Measurements from ENCODE around the gene ATXN1.
"Not testable (repeated sequence)": the region's sequence is repeated elsewhere in the genome, so short reads cannot be mapped to it uniquely, and the experiment has no call there.

The ATXN1 gene

GRCh38 chr6:16635810-16636602, 125.3 kb downstream of the ATXN1 start:
- no peak for DNase-seq

GRCh38 chr6:16635291-16635809, 125.9 kb downstream of the ATXN1 start:
- no peak for DNase-seq

- DNase-seq, result no peak
Observed at GRCh38 chr6:16634855-16635254, 126.4 kb downstream of the ATXN1 start.

GRCh38 chr6:16633961-16634360, 127.3 kb downstream of the ATXN1 start:
- no peak for DNase-seq

- DNase-seq, result no peak
Observed at GRCh38 chr6:16633465-16633864, 127.8 kb downstream of the ATXN1 start.

GRCh38 chr6:16632101-16632500, 129.2 kb downstream of the ATXN1 start:
- no peak for DNase-seq

GRCh38 chr6:16630026-16630643, 131.1 kb downstream of the ATXN1 start:
- DNase-seq, result no peak

GRCh38 chr6:16628580-16628979, 132.7 kb downstream of the ATXN1 start:
- DNase-seq, result not testable (repeated sequence)

- DNase-seq, result no peak
Observed at GRCh38 chr6:16626650-16627049, 134.6 kb downstream of the ATXN1 start.

GRCh38 chr6:16625291-16626265, 135.7 kb downstream of the ATXN1 start:
- DNase-seq, result no peak

- no peak for DNase-seq
Observed at GRCh38 chr6:16624636-16625290, 136.5 kb downstream of the ATXN1 start.

GRCh38 chr6:16623731-16624130, 137.5 kb downstream of the ATXN1 start:
- no peak for DNase-seq

GRCh38 chr6:16623029-16623653, 138.1 kb downstream of the ATXN1 start:
- DNase-seq, result no peak

- DNase-seq, result no peak
Observed at GRCh38 chr6:16622193-16622592, 139.1 kb downstream of the ATXN1 start.

GRCh38 chr6:16621002-16621401, 140.3 kb downstream of the ATXN1 start:
- no peak for DNase-seq

GRCh38 chr6:16619777-16620176, 141.5 kb downstream of the ATXN1 start:
- DNase-seq, result no peak

GRCh38 chr6:16618962-16619361, 142.3 kb downstream of the ATXN1 start:
- DNase-seq, result no peak

GRCh38 chr6:16615215-16615614, 146.0 kb downstream of the ATXN1 start:
- not testable (repeated sequence) for DNase-seq

GRCh38 chr6:16614143-16614542, 147.1 kb downstream of the ATXN1 start:
- not testable (repeated sequence) for DNase-seq

GRCh38 chr6:16613504-16613903, 147.8 kb downstream of the ATXN1 start:
- DNase-seq, result not testable (repeated sequence)

- DNase-seq, result no peak
Observed at GRCh38 chr6:16608444-16608843, 152.8 kb downstream of the ATXN1 start.

- no peak for DNase-seq
Observed at GRCh38 chr6:16602035-16602434, 159.2 kb downstream of the ATXN1 start.

Measured in SW 1271 (cell line).